ENCODE data around the gene ERBB3. TPM values are rescaled to one million over a fixed set of nuclear protein-coding genes. Genes with fewer than 3 reads are reported as not detected.
"Not testable (repeated sequence)": the region's sequence is repeated elsewhere in the genome, so short reads cannot be mapped to it uniquely, and the experiment has no call there.

Gene ERBB3
- total RNA-seq, 1 experiment from 2014 or later: 64.3 TPM

GRCh38 chr12:56071648-56072047, 8.3 kb upstream of the ERBB3 start (continued):
- TF ChIP-seq USF2 (CRISPR knock-in tag; IDR thresholded peaks at IDR 0.05) (no peak), ZNF219 (CRISPR knock-in tag; IDR thresholded peaks at IDR 0.05; ENCODE audit: borderline replicate concordance) (no peak), RORB (CRISPR knock-in tag; IDR thresholded peaks at IDR 0.05) (no peak), HMGXB4 (CRISPR knock-in tag; IDR thresholded peaks at IDR 0.05) (no peak), TEAD4 (CRISPR knock-in tag; IDR thresholded peaks at IDR 0.05) (no peak), RELA (CRISPR knock-in tag; IDR thresholded peaks at IDR 0.05; ENCODE audit: borderline replicate concordance) (no peak), ZBTB43 (CRISPR knock-in tag; IDR thresholded peaks at IDR 0.05) (no peak), STAT6 (CRISPR knock-in tag; conservative IDR thresholded peaks at IDR 0.05; ENCODE audit: low read depth) (no peak), NFYB (CRISPR knock-in tag; conservative IDR thresholded peaks at IDR 0.05; ENCODE audit: low read depth) (no peak)

- no peaks in the 10 kb centered on the region for H3K9me3 Mint-ChIP-seq
- no peak overlapping the region for H3K27ac Mint-ChIP-seq
- no peaks in the 10 kb centered on the region for H3K27me3 Mint-ChIP-seq (ENCODE audit: low read depth)
- no peak for DNase-seq (ENCODE audit: low spot score)
- peaks cover 7% of the 10 kb centered on the region for H3K4me1 Mint-ChIP-seq
- ChIA-PET CTCF (interaction anchor here (0.6 kb wide), 1 partner anchor 560 kb away, joined by 3 read pairs; no protein-coding TSS in a partner anchor), POLR2A (no interaction called here)
- ATAC-seq: no peak
- no peak for TF ChIP-seq JAZF1 (CRISPR knock-in tag; IDR thresholded peaks at IDR 0.05)
- no peak for TF ChIP-seq E2F5 (CRISPR knock-in tag; IDR thresholded peaks at IDR 0.05)
- no peak for TF ChIP-seq CREM (CRISPR knock-in tag; IDR thresholded peaks at IDR 0.05)
- TF ChIP-seq HMGA2 (CRISPR knock-in tag; IDR thresholded peaks at IDR 0.05): no peak
- no peak for TF ChIP-seq SMAD3 (CRISPR knock-in tag; IDR thresholded peaks at IDR 0.05; ENCODE audit: borderline replicate concordance)
- no peak overlapping the region for H3K4me3 Mint-ChIP-seq
- H3K36me3 Mint-ChIP-seq: no peaks in the 10 kb centered on the region
Observed at GRCh38 chr12:56074396-56074795, 5.6 kb upstream of the ERBB3 start.

- H3K27me3 Mint-ChIP-seq (ENCODE audit: low read depth); H3K36me3 Mint-ChIP-seq; DNase-seq (ENCODE audit: low spot score); H3K27ac Mint-ChIP-seq; H3K9me3 Mint-ChIP-seq; ATAC-seq: not testable (repeated sequence)
- H3K4me1 Mint-ChIP-seq: peaks cover 23% of the 10 kb centered on the region
- POLR2A ChIA-PET: interaction anchor here (0.8 to 1.6 kb wide), 2 partner anchors 31 to 39 kb away, joined by 3 to 5 read pairs; partner anchors contain the start of gene RPL41
- 0 out of 2 replicates have a peak overlapping the region, but pooled peaks have one; percentile 89 for H3K4me3 Mint-ChIP-seq
- CTCF ChIA-PET: interaction anchor here (0.7 to 1.3 kb wide), 2 partner anchors 79 to 144 kb away, joined by 3 to 5 read pairs; partner anchors contain the start of gene RNF41
Observed at GRCh38 chr12:56077966-56078365, 2.0 kb upstream of the ERBB3 start.
